Ramos (cell line): ENCODE results near the gene WFS1.

Experiments used
- in situ Hi-C: fragments of 300-500 bp; cut with MboI; formaldehyde crosslinking; loops from one replicate; pipeline ENCODE4 v1.14.3; 2022; ENCODE audit warnings: low sequenced_read_pairs; ENCODE audit not compliant: unreplicated experiment

Gene WFS1

GRCh38 chr4:6258026-6258360 lies 11.7 kb upstream of the WFS1 start:
- in situ Hi-C loops: no loop called here

DNA sequence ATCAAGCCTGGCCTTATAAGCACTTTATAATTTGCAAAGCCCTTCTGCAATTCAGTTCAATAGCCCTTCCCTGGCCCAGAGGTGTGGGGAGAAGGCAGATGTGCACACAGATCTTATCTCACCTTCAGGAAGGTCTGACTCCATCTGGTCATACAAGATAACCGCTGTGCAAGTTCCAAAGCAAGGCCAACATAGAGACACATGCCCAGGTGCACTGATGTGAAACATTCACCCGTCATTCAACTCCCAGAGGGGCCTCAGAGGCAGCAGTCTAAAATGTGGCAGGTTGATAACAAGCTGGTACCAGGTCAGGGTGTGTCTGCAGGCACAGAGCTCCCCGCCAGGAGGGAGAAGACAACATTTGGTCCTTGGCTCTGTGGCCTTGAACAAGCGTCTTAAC lies 10.9 kb upstream of the WFS1 start:
- in situ Hi-C loops: no loop called here

DNA sequence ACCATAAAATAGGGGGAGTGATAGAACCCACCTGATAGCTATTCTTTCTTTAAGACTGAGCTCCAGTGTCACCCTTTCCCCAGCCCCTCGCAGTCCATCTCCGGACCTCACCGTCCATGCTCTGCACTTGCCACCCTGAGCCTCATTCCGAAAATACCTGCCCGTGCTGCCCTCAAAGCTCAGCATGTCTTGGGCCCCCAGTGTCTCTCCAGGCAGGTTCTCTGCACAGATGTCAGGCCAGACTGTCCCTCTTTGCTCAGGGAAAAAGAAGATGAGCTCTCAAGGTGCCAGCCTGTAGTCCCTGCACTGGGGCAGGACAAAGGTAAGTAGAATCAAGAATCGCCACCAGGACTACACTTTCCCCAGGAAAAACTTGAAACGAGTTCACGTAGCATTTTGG lies 9.8 kb upstream of the WFS1 start:
- in situ Hi-C loops: loop anchor here (5.0 kb wide), 1 partner anchor 67 kb away; no protein-coding TSS in a partner anchor

DNA sequence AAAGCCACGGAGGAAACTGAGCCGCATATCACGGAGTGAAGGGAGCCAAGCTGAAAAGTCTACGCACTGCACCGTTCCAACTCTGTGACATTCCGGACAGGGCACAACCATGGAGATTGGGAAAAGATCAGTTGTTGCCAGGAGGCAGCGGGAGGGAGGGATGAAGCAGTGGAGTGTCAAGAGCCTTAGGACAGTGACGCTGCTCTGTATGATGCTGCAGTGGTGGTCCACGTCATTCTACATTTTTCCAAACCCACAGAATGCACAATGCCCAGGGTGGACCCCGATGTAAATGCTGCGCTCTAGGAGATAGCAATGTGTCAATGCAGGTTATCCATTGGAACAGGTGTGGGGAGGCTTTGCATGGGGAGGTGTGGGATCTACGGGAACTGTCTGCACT lies 7.5 kb upstream of the WFS1 start:
- in situ Hi-C loops: loop anchor here (5.0 kb wide), 1 partner anchor 65 kb away; no protein-coding TSS in a partner anchor

- in situ Hi-C loops: loop anchor here (5.0 kb wide), 1 partner anchor 64 kb away; no protein-coding TSS in a partner anchor
Measured at GRCh38 chr4:6262847-6263487, 6.7 kb upstream of the WFS1 start.

DNA sequence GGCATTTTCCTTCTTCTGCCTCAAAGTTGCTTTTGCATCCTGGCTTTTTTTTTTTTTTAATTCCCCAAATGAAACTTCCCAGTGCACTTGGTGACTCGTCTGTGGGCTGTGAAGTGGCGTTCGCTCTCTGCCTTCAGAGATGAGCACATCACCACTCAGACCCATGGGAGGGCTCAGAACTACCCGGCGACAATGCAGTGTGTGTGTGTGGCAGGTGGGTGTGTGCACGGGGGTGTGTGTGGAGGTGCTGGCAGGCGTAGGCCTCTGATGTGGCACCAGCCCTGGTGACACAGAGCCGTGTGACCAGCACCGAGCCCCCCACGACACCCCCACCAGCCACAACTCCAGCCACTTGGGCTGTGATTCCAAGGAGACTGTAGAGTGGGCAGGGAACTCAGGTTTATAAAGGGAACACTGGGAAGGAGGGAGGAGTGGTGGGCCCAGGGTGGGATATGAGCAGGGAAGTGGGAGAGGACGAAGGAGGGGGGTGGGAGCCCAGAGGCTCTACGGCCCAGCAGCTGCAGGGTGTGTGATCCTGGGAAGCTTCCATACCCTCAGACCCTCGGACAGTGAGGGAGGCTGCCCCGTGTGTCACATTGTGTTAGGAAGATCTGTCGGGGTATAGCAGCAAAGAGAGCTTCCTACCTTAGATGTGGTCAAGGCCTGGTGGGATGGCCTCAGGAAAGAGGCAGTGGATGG lies 6.0 kb upstream of the WFS1 start:
- in situ Hi-C loops: loop anchor here (5.0 kb wide), 1 partner anchor 64 kb away; no protein-coding TSS in a partner anchor

DNA sequence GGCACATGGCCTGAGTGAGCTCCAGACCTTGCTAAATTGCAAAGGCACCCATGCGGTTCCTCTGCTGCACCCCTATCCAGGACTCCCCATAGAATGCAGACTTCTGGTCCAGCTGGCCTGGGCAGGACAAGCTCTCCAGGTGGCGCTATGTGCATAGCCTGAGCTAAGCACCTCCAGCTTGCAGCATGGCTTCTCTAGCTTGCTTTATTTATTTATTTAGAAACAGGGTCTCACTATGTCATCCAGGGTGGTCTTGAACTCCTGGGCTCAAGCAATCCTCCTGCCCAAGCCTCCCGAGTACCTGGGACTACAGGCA lies 5.5 kb upstream of the WFS1 start:
- in situ Hi-C loops: loop anchor here (5.0 kb wide), 1 partner anchor 63 kb away; no protein-coding TSS in a partner anchor

GRCh38 chr4:6265546-6265945 lies 4.1 kb upstream of the WFS1 start:
- in situ Hi-C loops: no loop called here

DNA sequence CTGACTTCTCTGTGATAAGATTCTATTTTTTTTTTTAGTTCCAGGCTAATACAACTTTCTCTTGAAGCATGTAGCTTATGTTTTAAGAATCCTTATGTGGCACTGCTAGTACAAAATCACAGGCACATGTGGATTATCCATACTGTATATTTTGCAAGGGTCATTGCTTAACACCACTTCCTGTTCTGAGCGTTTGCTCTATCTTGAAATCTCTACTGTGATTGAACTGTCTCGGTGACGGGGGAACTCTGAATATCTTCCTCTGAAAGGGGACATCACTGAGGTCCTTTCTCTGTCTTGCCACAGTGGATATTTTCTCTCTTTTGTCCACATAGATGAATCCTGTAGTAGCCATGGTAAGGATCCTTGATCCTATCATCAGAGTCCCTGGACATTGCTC lies 2.1 kb upstream of the WFS1 start:
- in situ Hi-C loops: no loop called here

DNA sequence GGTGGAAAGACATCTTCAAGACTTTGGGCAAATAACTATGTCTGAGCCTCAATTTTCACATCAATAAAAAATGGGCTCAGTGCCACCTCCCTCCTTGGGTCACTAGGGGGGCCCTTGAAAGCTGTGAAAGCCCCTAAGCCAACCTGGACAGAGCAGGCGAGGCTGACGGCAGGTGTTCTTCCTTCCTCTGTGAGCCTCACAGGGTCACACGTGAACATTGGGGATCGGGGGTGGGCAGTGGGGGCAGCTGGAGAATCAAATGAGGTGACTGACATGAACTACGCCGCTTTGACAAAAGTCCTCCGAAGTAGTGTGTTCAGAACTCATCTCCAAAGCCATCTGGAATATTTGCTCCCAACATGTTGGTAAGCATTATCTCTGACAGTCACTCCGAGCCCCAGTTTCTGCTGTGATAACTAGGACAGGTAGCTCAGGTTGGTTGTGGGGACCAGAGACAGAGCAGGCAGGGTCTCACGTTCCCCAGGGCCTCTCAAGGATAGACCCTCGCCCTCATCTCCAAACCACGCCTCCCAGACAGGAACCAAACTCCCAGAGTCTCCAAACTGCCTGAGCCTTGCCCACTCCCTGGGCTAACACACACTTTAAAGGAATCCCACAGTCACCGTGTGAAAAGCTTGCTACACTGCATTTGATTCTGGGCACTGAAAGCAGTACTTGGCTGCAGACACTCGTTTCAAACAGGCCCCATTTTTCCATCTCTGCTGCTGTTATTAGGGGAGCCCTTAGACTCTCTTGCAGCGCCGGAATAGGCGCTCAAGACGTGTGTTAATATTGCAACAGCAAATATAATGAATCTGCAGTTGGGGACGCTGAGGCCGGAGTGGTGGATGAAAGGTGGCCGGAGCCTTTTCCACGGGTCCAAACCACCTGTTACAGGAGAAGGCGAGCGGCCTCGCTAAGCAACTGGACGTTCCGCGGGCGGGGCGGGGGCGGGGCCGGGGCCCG lies 717 bp upstream of the WFS1 start:
- in situ Hi-C loops: no loop called here

GRCh38 chr4:6270636-6271121 lies 1.0 kb downstream of the WFS1 start:
- in situ Hi-C loops: no loop called here

DNA sequence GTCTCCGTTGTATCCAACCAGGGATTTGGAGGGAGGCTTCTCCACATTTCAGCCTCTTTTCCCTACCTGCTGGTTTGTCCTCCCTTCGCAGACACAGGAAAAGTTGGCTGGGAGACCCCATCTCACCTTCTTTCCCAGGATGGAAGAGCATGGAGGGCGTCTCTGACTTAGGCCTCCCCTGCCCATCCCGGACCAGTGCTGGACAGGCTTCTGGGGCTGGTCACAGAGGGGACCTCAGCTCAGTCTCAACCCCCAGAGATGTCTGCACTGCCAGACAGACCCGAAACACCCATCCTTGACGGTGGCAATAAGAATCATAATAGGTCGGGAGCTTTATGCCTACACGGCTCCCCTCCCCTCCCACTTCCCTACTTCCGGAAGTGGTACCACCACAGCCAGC lies 1.6 kb downstream of the WFS1 start:
- in situ Hi-C loops: no loop called here

GRCh38 chr4:6271701-6272465 lies 2.2 kb downstream of the WFS1 start:
- in situ Hi-C loops: no loop called here

DNA sequence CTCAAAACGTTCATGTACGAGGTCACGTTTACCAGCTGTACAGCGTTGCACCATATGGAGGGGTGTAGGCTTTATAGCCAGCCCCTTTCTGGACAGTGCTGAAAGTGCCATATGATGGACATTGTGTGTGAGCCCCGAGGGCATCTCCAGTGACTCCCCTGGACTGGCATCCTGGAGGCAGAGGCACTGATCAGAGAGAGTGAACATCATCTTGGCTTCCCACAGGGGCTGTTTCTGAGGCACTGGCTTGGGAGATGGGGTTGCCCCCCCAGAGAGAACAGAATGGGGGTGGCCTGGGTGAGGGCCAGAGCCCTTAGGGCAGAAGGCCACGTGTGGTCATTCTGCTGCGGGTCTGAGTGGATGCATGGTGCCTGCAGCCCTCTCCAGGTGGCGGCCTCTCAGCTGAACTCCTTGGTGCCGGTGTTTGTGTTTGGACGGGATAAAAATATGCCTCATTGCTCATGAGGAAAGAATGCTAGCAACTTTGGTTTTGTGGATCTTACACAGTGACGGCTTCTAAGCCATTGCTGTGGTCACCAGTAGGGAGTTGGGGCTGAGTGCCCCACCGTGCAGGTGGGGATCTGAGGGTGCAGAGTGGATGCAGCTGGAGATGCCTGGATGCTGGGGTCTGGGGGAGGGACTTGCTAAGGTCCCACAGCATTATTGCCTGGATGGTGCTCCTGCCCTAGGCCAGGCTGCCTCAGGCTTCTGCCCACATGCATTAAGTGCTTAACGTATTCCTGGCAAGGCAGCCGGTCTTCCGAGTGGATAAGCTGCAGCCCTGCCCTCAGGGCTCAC lies 3.4 kb downstream of the WFS1 start:
- in situ Hi-C loops: no loop called here

GRCh38 chr4:6273661-6273990 lies 4.0 kb downstream of the WFS1 start:
- in situ Hi-C loops: no loop called here

DNA sequence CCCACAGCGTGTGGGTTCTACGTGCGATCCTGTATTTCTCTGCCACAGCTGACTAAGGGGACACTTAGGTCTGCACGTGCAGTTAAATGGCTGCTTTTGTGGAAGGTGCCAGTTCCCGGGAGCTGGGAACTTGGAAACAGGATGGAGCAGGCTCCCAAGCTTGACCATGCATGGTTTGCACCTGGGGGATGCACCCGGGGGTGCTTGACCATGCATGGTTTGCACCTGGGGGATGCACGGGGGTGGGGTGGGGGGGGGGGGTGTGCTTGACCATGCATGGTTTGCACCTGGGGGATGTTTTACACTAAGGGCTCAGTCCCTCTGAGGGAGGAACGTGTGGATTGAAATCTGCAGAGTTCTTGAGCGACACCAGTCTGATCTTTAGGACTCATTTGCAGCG lies 5.7 kb downstream of the WFS1 start:
- in situ Hi-C loops: no loop called here

- in situ Hi-C loops: no loop called here
Measured at GRCh38 chr4:6275898-6276806, 6.5 kb downstream of the WFS1 start.

DNA sequence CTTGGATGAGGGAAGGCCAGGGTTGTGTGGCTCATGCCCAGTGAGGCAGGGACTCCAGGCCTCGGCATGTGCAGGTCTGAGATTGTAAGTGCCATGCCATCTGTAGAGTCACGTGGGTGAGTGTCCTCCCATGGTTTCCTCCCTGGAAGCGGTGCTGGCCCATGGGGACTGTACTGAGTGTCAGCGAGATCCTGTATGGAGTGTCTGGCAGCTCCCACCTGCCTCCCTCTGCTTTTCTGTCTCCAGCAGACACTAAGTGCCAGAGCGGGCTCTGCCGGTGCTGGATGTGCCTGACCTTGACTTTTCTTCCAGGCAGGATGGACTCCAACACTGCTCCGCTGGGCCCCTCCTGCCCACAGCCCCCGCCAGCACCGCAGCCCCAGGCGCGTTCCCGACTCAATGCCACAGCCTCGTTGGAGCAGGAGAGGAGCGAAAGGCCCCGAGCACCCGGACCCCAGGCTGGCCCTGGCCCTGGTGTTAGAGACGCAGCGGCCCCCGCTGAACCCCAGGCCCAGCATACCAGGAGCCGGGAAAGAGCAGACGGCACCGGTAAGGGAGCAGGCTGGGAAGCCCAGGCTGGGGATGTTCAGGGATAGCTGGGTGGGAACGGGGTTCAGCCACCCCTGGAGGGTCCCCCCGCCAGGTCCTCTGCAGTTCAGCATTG lies 7.6 kb downstream of the WFS1 start:
- in situ Hi-C loops: no loop called here
